NCI-H2171 treated with DMSO at 0.1 percent for 48 hours (cell line): ENCODE measurements around the gene CDCA3.
A peak's percentile ranks its signal among the peaks of the same experiment; 100 is the strongest.
"Not testable (repeated sequence)": the region's sequence is repeated elsewhere in the genome, so short reads cannot be mapped to it uniquely, and the experiment has no call there.

Experiments
- DNase-seq: peaks from one replicate; lab custom pipeline; 2025; lab: John Stamatoyannopoulos, UW

Gene CDCA3

DNA sequence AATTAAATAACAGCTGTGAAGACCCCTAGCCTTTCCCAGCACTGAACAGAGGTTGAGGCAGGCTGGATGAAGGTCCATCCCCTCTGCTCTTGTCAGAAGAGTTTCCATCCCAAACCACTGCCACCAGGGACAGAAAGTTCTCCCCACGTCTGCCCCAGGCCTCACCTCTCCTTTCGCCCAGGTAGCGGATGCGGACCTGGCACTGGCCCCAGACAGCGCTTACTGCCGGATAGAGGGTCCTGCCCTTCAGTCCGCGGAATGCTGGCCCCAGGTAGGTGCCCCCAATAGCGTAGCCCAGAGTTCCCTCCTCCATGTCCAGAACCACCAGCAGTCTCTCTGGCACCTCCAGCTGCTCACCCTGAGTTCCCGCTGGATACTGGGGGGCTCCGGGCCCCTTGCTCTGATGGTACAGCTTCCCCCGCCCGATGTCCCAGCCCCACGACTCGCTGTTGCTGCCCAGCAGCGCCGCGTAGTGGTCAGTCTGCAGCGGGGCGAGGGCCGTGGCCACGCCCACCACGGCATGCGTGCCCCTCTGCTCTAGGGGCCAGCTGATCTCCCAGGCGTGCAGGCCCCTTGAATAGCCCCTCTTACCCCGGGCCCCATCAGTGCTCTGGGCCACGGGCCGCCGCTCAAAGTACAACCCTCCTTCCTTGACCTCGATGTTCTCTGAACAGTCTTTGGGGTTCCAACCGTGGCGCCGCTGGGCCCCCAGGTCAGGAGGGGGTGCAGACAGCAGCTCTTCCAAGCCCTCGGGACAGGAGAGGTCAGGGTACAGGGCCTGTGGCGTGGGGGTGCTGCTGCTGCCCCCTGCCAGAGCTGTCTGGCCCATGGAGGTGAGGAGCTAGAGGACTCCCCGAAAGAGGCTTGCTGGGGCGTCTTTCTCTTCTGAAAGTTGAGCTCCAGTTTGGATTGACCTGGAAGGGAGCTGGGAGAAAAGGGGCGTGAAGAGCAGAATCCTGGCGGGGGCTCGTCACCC is 21.3 kb upstream of the CDCA3 start:
- DNase-seq, result peak; percentile 98

DNA sequence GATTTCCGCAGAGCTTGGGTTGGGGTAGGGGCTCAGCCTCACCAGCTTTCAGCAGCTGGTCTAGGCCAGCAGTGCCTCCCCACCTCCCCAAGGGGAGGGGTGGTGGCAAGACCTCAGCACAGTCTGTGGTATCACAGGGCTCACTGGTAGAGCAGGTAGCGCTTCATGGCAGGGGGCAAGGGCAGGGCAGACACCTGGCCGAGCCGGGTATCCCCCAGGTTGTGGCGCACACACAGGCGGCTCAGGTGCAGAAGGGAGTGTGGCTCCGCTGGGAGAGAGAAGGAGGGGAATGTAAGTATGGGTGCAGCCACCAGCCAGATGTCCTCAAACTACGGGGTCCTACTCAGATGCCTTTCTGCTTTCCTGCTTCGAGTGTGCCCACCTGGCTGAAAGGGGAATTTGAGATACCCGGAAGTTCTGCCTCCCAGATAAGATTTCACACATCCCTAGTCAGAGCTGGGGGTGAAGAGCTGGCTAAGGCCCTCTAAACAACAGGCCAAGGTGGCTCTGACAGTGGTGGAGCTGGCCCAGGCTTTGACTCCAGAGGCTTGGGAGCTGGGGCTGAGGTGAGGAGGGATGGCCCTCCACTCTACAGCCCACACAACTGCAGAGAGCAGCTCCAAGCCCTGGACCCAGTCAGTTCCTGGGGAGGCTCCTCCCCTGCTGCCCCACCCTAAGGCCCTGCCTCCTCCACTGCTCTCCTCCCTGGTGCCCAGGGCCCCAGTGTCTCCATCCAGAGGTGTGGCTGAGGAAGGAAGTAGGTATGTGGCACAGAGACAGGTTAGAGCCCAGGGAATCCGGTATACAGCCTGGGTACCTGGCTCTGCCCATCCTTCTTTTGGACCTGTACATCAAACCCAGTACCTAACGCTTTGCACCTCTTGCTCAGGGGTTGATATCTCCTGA is 20.2 kb upstream of the CDCA3 start:
- peak; percentile 99 for DNase-seq

DNA sequence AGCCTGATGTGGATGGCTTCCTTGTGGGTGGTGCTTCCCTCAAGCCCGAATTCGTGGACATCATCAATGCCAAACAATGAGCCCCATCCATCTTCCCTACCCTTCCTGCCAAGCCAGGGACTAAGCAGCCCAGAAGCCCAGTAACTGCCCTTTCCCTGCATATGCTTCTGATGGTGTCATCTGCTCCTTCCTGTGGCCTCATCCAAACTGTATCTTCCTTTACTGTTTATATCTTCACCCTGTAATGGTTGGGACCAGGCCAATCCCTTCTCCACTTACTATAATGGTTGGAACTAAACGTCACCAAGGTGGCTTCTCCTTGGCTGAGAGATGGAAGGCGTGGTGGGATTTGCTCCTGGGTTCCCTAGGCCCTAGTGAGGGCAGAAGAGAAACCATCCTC is 19.2 kb upstream of the CDCA3 start:
- not testable (repeated sequence) for DNase-seq

GRCh38 chr12:6869049-6870021 is 18.2 kb upstream of the CDCA3 start:
- peak; percentile 99 for DNase-seq

DNA sequence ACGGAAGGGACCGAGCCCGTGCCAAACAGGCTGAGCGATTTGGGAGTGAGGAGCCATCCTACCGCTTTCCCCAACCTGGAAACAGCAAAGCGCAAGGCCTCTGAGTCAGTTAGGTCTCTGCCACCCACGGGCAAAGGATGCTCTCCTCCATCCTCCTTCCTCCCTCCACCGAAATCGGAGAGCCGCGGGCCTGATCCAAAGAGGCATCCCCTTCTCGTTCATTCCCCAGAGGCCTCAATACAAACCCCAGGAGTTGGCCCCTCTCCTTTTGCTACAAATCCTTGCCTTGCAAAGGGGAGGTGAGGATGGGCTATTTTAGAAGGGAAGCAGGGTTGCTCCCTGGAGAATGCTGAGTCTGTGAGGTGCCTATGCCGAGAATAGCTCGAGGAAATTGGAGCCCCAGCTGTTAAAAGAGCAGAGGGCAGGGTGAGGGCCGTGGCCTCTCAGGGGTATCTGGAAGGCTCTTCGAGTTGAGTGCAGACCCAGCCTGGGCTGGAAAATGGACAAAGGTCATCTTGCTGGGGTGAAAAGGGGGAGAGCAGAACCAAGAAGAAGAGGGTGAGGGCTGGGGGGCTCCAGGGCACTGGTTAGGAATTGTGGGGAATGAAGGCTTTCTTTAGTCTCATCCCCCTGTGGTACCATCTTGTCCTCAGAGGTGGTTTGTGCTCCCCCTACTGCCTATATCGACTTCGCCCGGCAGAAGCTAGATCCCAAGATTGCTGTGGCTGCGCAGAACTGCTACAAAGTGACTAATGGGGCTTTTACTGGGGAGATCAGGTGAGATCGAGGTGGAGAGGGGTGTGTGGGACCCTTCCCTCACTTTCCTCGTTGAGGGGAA is 17.3 kb upstream of the CDCA3 start:
- peak; percentile 87 for DNase-seq

DNA sequence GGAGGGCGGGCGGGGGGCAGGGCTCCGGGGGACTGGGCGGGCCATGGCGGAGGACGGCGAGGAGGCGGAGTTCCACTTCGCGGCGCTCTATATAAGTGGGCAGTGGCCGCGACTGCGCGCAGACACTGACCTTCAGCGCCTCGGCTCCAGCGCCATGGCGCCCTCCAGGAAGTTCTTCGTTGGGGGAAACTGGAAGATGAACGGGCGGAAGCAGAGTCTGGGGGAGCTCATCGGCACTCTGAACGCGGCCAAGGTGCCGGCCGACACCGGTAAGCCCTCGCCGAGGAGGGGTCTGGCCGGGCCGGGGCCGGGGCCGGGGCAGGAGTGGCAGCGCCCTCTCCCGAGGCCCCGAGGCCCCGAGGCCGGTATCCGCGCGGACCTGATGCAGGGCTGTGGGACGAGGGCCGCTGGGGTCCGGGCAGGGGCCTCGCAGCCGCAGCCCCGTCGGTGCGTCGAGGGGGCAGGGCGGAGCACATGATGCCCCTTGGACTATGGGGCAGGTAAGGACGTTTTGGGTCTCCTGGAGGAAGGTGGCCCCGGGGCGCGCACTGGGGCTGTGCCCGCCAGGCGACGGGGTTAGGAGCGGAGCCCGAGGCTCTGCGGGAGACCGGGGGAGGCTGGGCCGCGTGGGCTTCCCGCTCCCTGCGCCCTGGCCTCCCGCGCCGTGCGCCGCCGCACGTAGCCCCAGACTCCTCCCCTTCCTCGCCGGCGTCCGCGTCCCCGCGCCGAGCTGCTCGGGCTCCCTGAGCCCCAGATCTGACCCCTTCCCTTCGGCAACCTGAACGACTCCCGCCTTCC is 16.5 kb upstream of the CDCA3 start, which contains the start of gene TPI1:
Gene TPI1, plus strand, starts transcription at position 119 of the 798 bp plus-strand sequence. Its CDS starts 36 bp downstream, at position 155.
- DNase-seq, result peak; percentile 99

- DNase-seq, result no peak
Measured at GRCh38 chr12:6866920-6867412, 15.9 kb upstream of the CDCA3 start.

GRCh38 chr12:6866163-6866919 is 15.3 kb upstream of the CDCA3 start:
- no peak for DNase-seq

DNA sequence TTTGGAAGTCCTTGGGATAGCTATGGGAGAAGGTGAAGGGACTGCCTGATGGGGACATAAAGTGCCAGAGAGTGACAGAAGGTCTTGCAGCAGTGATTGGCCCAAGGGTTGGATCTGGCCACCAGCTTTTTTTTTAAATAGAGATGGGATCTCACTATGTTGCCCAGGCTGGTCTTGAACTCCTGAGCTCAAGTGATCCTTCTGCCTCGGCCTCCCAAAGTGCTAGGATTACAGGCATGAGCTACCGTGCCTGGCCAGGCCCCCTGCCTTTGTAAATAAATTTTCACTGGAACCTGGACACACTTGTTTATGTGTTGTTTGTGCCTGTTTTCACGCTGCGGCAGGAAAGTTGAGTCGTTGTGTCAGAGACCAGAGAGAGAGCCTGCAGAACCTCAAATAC is 14.2 kb upstream of the CDCA3 start:
- DNase-seq, result not testable (repeated sequence)

GRCh38 chr12:6863586-6864321 is 12.7 kb upstream of the CDCA3 start:
- no peak for DNase-seq

- no peak for DNase-seq
Measured at GRCh38 chr12:6863033-6863432, 11.9 kb upstream of the CDCA3 start.

- no peak for DNase-seq
Measured at GRCh38 chr12:6861391-6861790, 10.3 kb upstream of the CDCA3 start.

GRCh38 chr12:6860942-6861341 is 9.9 kb upstream of the CDCA3 start:
- DNase-seq, result no peak

DNA sequence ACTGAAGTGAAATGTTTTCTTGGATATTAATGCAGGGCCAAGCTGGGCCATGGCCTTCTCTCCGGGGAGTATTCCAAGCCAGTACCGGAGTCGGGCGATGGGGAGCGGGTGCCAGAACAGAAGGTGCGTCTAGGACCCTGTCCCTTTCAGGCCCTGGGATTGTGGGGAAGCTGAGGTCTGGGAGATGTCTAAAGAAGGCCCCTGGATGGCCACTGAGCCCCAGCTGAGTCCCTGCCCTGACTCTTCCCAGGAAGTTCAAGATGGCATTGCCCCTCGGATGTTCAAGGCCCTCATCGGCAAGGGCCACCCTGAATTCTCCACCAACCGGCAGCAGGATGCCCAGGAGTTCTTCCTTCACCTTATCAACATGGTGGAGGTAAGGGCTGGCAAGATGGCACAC is 9.0 kb upstream of the CDCA3 start:
- no peak for DNase-seq

GRCh38 chr12:6858799-6859198 is 7.7 kb upstream of the CDCA3 start:
- DNase-seq, result no peak

DNA sequence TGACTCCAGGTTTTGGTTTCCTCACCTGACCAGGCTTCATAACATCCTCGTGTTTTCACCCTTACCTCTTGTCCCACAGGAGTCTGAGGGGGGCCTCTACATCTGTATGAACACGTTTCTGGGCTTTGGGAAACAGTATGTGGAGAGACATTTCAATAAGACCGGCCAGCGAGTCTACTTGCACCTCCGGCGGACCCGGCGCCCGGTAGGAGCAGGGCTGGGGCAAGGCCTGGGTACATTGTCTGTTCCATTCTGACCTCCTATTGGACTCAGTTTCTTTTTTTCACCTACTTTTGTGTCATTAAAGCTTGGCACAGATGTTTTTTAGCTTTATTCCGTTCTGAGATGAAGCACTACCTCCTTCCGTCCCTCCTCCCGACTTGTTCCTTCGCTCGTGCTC is 4.2 kb upstream of the CDCA3 start:
- DNase-seq, result no peak

- DNase-seq, result no peak
Measured at GRCh38 chr12:6854036-6854435, 3.0 kb upstream of the CDCA3 start.

GRCh38 chr12:6853626-6854025 is 2.5 kb upstream of the CDCA3 start:
- DNase-seq, result no peak
